ENCODE data around the gene MUSTN1.

The MUSTN1 gene

GRCh38 chr3:52835766-52836470 is 1.1 kb upstream of the MUSTN1 start:
- no peak for DNase-seq

GRCh38 chr3:52833202-52833601 is 1.6 kb downstream of the MUSTN1 start:
- no peak for DNase-seq

- DNase-seq, result peak in 5 of 56 donors; percentile 5 to 49 (median 11)
These were observed 3.1 kb downstream of the MUSTN1 start for GRCh38 chr3:52831500-52832301.

- no peak for DNase-seq
These were observed 4.1 kb downstream of the MUSTN1 start, which contains the start of gene ITIH4 for GRCh38 chr3:52830535-52831258. Gene ITIH4, minus strand, starts transcription at chr3:52830672. Its CDS starts 30 bp downstream, at chr3:52830642.

- no peak for DNase-seq
These were observed 4.8 kb downstream of the MUSTN1 start for GRCh38 chr3:52829906-52830463.

GRCh38 chr3:52829482-52829881 is 5.3 kb downstream of the MUSTN1 start:
- no peak for DNase-seq

GRCh38 chr3:52827866-52828376 is 6.9 kb downstream of the MUSTN1 start:
- no peak for DNase-seq

- no peak for DNase-seq
These were observed 7.4 kb downstream of the MUSTN1 start for GRCh38 chr3:52827441-52827840.

GRCh38 chr3:52824037-52824436 is 10.8 kb downstream of the MUSTN1 start:
- DNase-seq, result no peak

GRCh38 chr3:52822363-52822762 is 12.5 kb downstream of the MUSTN1 start:
- DNase-seq, result no peak

- no peak for DNase-seq
These were observed 14.1 kb downstream of the MUSTN1 start for GRCh38 chr3:52820736-52821135.

GRCh38 chr3:52819936-52820335 is 14.9 kb downstream of the MUSTN1 start:
- DNase-seq, result no peak

GRCh38 chr3:52817860-52818259 is 17.0 kb downstream of the MUSTN1 start:
- no peak for DNase-seq

GRCh38 chr3:52817221-52817620 is 17.6 kb downstream of the MUSTN1 start:
- no peak for DNase-seq

GRCh38 chr3:52816654-52817053 is 18.2 kb downstream of the MUSTN1 start:
- no peak for DNase-seq

GRCh38 chr3:52816199-52816598 is 18.6 kb downstream of the MUSTN1 start:
- DNase-seq, result no peak

GRCh38 chr3:52813810-52814209 is 21.0 kb downstream of the MUSTN1 start:
- DNase-seq, result no peak

- no peak for DNase-seq
These were observed 23.3 kb downstream of the MUSTN1 start for GRCh38 chr3:52811452-52812011.

- no peak for DNase-seq
These were observed 23.9 kb downstream of the MUSTN1 start for GRCh38 chr3:52810923-52811322.

GRCh38 chr3:52809662-52810377 is 25.0 kb downstream of the MUSTN1 start:
- no peak for DNase-seq
